Stimulated activated CD4-positive, alpha-beta T cell treated with anti-CD3 and anti-CD28 coated beads, Interleukin-1b, Interleukin-23, amount 100 ng/mL, for 48 hours (primary cell): ENCODE measurements around the gene STMND1.
A peak's percentile ranks its signal among the peaks of the same experiment; 100 is the strongest.

ENCODE experiments used
- DNase-seq: peaks from one replicate; pipeline ENCODE4 v3.0.0-alpha.2; 2020

Gene STMND1

GRCh38 chr6:17099401-17100059 lies 2.3 kb upstream of the STMND1 start:
- DNase-seq, result no peak

DNA sequence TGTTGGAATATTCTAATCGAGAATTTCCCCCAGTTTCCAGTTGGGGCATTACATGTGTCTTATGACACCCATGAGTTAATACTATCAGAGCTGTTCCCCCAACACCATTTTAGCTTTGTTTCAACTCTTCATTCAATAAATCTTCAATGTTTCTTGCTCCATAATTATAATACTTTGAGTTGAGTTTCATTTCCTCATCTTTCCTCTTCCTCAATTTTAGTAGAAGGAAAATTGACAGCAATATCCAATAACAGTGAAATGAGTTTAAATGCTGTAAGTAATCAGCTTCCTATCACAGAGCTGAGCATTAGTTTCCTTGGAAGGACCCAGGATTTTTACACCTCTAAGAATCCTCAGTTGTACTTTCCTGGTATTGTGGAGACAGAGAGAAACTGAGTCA lies 1.0 kb upstream of the STMND1 start:
- no peak for DNase-seq

DNA sequence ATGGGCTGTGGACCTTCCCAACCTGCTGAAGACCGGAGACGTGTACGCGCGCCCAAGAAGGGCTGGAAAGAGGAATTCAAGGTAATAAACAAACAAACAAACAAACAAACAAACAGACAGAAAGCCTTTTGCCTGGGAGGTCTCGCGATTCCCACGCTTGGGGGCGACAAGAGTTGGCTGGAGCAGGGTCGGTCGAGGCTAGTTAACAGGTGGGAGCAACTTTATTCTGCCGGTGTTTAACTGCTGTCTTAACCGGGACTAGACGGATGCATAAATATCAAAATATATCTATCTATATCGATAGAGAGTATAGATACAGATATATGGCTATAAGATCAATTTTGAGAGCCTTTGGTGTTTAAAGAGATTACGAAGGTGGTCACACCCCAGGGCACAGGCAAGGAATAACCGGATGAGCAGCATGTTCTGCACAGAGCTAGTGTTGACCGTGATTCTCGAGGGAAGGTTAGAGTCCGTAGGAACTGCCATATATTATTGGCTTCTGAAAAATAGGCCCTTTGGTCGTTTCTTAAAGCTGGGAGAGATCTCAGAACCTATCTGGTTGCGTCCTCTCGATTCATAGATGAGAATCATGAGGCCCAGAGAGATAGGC lies 514 bp downstream of the STMND1 start:
- DNase-seq, result no peak

- DNase-seq, result no peak
Measured at GRCh38 chr6:17103715-17104114, 1.9 kb downstream of the STMND1 start.

DNA sequence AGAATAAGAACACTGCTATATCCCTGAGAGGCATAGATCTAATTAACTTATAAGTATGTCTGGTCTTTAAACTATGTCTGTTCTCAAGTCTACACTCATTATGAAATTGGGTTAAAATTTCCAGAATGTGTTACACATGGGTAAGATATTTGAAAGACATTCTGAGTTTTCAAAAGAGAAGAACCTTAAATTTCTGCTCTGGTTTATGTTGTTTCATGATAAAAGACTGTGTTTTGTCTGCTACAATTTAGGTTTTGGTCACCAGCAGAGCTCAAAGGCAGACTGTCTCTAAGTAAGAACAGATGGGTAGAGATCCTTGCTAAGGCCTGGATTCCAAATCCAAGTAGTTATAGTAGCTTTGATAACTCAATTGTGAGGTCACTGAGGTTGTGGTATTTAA lies 6.0 kb downstream of the STMND1 start:
- no peak for DNase-seq

DNA sequence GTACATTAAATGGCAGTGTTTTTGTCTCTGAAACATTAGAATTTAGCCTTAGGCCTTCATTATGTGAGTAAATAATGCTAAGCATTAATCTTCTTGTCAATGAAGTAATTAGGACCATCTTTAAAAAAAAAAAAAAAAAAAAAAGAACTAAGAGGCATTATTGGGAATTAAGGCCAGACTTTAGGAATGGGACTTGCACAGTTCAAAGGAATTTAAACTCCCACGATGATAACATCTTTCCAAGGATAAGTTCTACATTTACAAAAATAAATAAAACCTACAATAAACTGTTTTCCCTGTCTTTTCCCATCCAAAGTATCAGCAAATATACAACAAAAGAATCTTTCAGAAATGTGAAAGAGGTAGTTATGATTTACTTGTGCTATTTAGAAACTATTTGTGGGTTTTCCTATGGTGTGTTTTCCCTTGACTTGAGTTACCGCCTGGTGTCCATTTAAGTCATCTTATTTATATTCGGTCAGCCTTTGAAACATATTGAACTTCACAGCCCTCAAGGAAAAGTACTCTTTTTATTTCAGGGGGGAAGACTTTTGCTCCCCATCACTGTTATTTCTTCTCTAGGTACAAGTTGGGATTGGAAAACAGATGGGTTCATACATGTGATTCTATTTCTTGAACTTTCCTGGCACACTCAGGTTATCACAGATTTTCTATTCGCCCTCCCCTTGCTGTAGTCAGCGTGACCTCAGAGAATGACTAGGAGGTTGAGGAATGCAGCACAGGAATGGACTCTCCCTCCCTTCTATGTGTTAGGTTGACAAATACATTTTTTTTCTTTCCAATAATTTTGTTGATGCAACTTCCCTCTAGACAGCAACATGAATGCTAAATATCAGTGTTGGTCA lies 13.6 kb downstream of the STMND1 start:
- no peak for DNase-seq

DNA sequence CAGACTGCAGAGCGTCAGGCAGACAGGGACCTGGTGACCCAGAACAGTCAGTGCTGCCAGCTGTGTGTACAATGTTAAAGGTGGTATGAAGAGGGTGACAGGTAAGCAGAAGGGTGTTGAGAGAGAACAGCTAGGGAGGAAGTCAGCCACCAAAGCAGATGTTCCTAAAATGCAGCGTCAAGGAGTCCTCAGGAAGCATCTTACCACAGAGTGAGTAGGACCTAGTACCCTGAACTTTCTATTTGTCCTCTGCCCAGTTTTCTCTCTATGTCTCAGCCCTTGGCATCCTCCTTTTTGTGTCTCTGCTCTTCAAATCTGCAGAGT lies 14.2 kb downstream of the STMND1 start:
- no peak for DNase-seq

- no peak for DNase-seq
Measured at GRCh38 chr6:17120019-17120418, 18.2 kb downstream of the STMND1 start.

DNA sequence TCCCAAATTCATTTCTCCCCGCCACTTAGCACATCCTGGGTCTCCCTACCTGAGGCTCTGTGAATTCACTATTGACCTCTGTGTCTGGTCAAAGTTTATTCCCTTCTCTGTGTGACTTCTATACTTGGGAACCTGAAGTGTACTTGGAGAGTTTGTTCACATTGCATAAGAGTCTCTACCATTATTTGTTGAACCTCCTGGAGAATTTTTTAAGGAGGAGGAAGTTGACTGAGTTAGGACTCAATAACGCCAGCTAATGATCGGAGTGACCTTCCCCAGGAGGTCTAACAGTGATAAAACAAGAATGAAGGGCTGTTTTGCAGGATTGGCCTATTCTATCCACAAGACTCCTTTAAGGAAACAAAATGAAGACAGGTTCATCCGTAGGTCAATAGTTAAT lies 23.6 kb downstream of the STMND1 start:
- DNase-seq, result no peak

GRCh38 chr6:17130786-17131185 lies 28.9 kb downstream of the STMND1 start:
- DNase-seq, result no peak

GRCh38 chr6:17132967-17133366 lies 31.1 kb downstream of the STMND1 start:
- no peak for DNase-seq

GRCh38 chr6:17138033-17138432 lies 36.2 kb downstream of the STMND1 start:
- DNase-seq, result no peak

GRCh38 chr6:17144016-17144415 lies 42.2 kb downstream of the STMND1 start:
- DNase-seq, result no peak

DNA sequence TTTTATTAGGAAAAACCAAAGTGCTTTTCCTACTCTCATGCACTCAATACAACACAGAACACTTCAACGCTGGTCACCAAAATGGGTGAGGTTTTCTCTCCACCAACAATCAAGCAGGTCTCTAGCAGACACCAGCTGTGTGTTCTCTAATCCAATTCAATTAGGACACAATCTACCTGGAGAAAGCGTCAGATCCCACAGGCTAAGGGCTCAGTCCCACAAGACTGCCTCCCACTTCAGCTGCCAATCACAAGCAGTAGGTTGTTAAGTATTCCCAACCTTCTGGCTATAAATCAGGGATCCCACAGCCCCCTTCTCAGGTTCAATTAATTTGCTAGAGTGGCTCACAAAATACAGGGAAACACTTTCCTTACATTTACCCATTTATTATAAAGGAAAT lies 47.7 kb downstream of the STMND1 start:
- DNase-seq, result no peak

DNA sequence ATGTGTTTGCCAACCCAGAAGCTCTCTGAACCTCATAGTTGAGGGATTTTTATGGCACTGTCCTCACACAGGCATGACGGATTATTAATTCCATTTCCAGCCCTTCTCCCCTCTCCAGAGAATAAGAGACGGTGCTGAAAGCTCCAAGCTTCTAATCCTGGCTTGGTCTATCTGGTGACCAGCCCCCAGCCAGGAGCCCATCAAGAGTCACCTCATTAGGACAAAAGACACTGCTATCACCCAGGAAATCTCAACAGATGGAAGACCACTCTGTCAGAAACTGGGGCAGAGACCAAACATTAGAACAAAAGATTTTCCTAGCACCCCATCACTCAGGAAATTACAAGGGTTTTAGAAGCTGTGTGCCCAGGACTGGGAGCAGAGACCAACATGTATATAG lies 48.2 kb downstream of the STMND1 start:
- DNase-seq, result no peak

DNA sequence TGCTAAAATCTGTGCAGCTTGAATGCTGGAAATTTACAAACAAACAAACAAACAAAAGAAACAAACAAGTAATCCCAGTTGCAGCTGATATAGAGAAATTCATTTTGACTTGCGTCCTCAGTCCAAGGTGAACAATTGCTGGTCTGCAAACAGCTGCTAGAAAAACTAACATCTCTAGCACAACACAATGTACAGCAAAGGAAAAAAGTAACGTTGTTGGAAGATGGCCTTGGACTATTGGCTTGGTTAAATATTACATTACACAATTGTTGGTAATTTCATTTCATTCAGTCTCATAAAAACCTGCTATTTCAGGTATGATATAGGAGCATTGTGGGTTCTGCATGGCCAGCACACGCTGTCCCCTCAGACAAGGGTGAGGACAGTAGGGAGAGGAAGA lies 50.0 kb downstream of the STMND1 start:
- no peak for DNase-seq

- no peak for DNase-seq
Measured at GRCh38 chr6:17152703-17153102, 50.9 kb downstream of the STMND1 start.

GRCh38 chr6:17156112-17156921 lies 54.5 kb downstream of the STMND1 start:
- peak; percentile 27 for DNase-seq

DNA sequence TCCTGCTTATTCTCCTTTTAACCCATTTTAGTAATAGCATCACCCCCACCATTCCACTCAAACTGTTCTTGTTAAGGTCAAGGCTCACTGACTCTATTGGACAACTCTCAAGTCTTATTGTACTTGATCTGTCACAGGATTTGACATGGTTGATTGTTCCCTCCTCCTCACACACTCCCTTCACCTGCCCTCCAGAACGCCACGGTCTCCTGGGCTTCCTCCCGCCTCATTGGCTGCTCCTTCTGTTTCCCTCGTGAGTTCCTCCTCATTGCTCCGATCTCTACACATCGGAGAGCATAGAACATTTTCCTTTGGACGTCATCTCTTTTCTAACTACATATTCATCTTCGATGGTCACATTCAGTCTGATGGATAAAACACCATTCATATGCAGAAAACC lies 55.1 kb downstream of the STMND1 start:
- DNase-seq, result no peak

DNA sequence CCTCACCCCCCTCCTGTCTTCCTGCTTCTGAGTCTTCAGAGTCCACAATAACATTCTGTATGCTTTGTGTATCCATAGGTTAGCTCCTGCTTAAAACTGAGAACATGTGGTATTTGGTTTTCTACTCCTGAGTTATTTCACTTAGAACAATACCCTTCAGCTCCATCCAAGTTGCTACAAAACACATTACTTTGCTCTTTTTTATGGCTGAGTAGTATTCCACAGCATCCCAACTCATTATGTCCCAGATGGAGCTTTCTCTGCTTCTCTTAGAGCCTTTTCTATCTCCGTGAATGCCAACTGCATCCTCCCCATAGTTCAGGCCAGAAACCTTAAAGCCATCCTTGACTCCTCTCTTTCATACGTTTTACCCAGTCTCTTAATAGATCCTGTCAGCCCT lies 55.8 kb downstream of the STMND1 start:
- DNase-seq, result no peak

GRCh38 chr6:17159240-17159639 lies 57.4 kb downstream of the STMND1 start:
- DNase-seq, result no peak

- no peak for DNase-seq
Measured at GRCh38 chr6:17161076-17161475, 59.2 kb downstream of the STMND1 start.

- DNase-seq, result no peak
Measured at GRCh38 chr6:17165383-17165782, 63.5 kb downstream of the STMND1 start.
